ENCODE results near the gene JAML.

The JAML gene

GRCh38 chr11:118258410-118258809 is 33.6 kb upstream of the JAML start:
- Mint-ChIP-seq H3K4me1 (peaks cover 1% of the 10 kb centered on the region), H3K9me3 (peaks cover 11% of the 10 kb centered on the region), H3K27ac (no peak overlapping the region), H3K27me3 (ENCODE audit: low read depth, poor library complexity) (peaks cover 97% of the 10 kb centered on the region), H3K4me3 (no peak overlapping the region), H3K36me3 (ENCODE audit: low read depth) (no peaks in the 10 kb centered on the region)
- no peak for TF ChIP-seq CTCF (IDR thresholded peaks at IDR 0.05)
- DNase-seq, result no peak

GRCh38 chr11:118252688-118253087 is 27.9 kb upstream of the JAML start:
- H3K27ac Mint-ChIP-seq, result no peak overlapping the region
- H3K9me3 Mint-ChIP-seq, result peaks cover 38% of the 10 kb centered on the region
- peaks cover 22% of the 10 kb centered on the region for H3K36me3 Mint-ChIP-seq (ENCODE audit: low read depth)
- H3K4me3 Mint-ChIP-seq, result peak overlapping the region; percentile 97
- peaks cover 94% of the 10 kb centered on the region for H3K27me3 Mint-ChIP-seq (ENCODE audit: low read depth, poor library complexity)
- peaks cover 11% of the 10 kb centered on the region for H3K4me1 Mint-ChIP-seq
- DNase-seq, result no peak
- no peak for TF ChIP-seq CTCF (IDR thresholded peaks at IDR 0.05)

GRCh38 chr11:118251858-118252652 is 27.2 kb upstream of the JAML start, which contains the start of gene MPZL3:
MPZL3 (minus strand) TSS chr11:118252365; CDS start chr11:118252294, 71 bp downstream.
- H3K4me3 Mint-ChIP-seq, result peak within 1 kb of the TSS; percentile 97
- H3K9me3 Mint-ChIP-seq, result peaks cover 38% of the 10 kb centered on the region
- peaks cover 22% of the 10 kb centered on the region for H3K36me3 Mint-ChIP-seq (ENCODE audit: low read depth)
- no peak for TF ChIP-seq CTCF (IDR thresholded peaks at IDR 0.05)
- H3K4me1 Mint-ChIP-seq, result peaks cover 11% of the 10 kb centered on the region
- H3K27ac Mint-ChIP-seq, result peak within 1 kb of the TSS; percentile 100
- H3K27me3 Mint-ChIP-seq (ENCODE audit: low read depth, poor library complexity), result peaks cover 95% of the 10 kb centered on the region
- peak; percentile 60 for DNase-seq

GRCh38 chr11:118247041-118247440 is 22.2 kb upstream of the JAML start:
- H3K36me3 Mint-ChIP-seq (ENCODE audit: low read depth), result peaks cover 13% of the 10 kb centered on the region
- no peak overlapping the region for H3K4me3 Mint-ChIP-seq
- no peak for DNase-seq
- peaks cover 4% of the 10 kb centered on the region for H3K4me1 Mint-ChIP-seq
- H3K27me3 Mint-ChIP-seq (ENCODE audit: low read depth, poor library complexity), result peaks cover 92% of the 10 kb centered on the region
- H3K9me3 Mint-ChIP-seq, result peaks cover 22% of the 10 kb centered on the region
- H3K27ac Mint-ChIP-seq, result no peak overlapping the region
- TF ChIP-seq CTCF (IDR thresholded peaks at IDR 0.05), result no peak

GRCh38 chr11:118245936-118246562 is 21.2 kb upstream of the JAML start:
- Mint-ChIP-seq H3K4me1 (no peaks in the 10 kb centered on the region), H3K9me3 (peaks cover 14% of the 10 kb centered on the region), H3K4me3 (no peak overlapping the region), H3K36me3 (ENCODE audit: low read depth) (peaks cover 8% of the 10 kb centered on the region), H3K27me3 (ENCODE audit: low read depth, poor library complexity) (peaks cover 94% of the 10 kb centered on the region), H3K27ac (no peak overlapping the region)
- no peak for DNase-seq
- TF ChIP-seq CTCF (IDR thresholded peaks at IDR 0.05), result no peak
